ENCODE data around the gene ABLIM3. TPM values are rescaled to one million over a fixed set of nuclear protein-coding genes. Genes with fewer than 3 reads are reported as not detected.
A peak's percentile ranks its signal among the peaks of the same experiment; 100 is the strongest.

Gene ABLIM3
- total RNA-seq, 1 donor from 2014 or later = 2.4 TPM

DNA sequence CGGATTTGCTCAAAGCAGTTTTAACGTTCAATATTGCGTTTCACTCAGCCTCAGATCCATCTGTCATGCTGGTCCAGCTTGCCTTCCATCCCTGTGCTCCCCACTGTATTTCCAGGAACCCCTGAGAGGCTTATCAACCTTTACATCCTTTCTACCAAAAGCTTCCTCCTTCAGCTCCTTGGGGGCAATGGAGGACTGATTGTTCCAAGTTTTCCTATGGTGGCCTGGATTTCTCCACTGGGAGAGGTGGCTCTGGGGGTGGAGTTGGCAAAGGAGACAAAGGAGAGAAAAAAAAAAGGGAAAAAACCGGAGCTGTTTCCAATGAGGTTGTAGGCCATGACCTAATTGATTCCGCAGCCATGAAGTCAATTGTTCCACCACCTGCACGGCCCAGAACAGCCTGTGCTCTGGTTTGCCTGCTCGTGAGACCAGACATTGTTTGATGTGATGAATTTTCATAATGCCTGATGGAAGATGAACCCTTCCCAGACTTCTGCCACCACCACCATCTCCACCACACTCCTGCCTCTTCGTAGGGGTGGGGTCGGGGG lies 54.1 kb downstream of the ABLIM3 start:
- peak overlapping the region; percentile 69 for H3K27ac Mint-ChIP-seq (ENCODE audit: unreplicated experiment)
- H3K9me3 Mint-ChIP-seq = peaks cover 3% of the 10 kb centered on the region
- no peaks in the 10 kb centered on the region for H3K36me3 Mint-ChIP-seq (ENCODE audit: low read depth)
- DNase-seq (ENCODE audit: low read depth, low spot score) = no peak
- no peaks in the 10 kb centered on the region for H3K27me3 Mint-ChIP-seq (ENCODE audit: low read depth)
- no peak overlapping the region for H3K4me3 Mint-ChIP-seq
- peaks cover 7% of the 10 kb centered on the region for H3K4me1 Mint-ChIP-seq
- TF ChIP-seq, protein P1, sequence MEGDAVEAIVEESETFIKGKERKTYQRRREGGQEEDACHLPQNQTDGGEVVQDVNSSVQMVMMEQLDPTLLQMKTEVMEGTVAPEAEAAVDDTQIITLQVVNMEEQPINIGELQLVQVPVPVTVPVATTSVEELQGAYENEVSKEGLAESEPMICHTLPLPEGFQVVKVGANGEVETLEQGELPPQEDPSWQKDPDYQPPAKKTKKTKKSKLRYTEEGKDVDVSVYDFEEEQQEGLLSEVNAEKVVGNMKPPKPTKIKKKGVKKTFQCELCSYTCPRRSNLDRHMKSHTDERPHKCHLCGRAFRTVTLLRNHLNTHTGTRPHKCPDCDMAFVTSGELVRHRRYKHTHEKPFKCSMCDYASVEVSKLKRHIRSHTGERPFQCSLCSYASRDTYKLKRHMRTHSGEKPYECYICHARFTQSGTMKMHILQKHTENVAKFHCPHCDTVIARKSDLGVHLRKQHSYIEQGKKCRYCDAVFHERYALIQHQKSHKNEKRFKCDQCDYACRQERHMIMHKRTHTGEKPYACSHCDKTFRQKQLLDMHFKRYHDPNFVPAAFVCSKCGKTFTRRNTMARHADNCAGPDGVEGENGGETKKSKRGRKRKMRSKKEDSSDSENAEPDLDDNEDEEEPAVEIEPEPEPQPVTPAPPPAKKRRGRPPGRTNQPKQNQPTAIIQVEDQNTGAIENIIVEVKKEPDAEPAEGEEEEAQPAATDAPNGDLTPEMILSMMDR (conservative IDR thresholded peaks at IDR 0.05) = no peak

DNA sequence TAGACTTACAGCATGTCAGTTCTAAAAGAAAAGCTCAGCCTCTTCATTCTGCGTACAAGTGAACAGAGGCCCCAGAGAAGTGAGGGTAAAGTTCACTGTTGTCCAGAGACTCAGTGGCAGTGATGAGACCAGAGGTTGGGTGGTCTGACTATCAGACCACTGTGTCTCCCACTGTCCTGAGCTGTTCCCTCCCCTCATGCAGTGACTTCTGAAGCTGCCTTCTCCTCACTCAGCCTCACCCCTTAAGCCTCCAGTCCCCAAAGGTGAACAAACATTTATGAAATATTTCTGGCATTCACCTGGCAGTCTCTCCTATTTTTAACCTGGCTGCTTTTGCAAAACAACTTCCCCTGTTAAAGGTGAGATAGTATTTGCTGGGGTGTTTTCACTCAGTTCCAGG lies 54.7 kb downstream of the ABLIM3 start:
- Mint-ChIP-seq H3K9me3 (peaks cover 3% of the 10 kb centered on the region), H3K4me3 (no peak overlapping the region)

DNA sequence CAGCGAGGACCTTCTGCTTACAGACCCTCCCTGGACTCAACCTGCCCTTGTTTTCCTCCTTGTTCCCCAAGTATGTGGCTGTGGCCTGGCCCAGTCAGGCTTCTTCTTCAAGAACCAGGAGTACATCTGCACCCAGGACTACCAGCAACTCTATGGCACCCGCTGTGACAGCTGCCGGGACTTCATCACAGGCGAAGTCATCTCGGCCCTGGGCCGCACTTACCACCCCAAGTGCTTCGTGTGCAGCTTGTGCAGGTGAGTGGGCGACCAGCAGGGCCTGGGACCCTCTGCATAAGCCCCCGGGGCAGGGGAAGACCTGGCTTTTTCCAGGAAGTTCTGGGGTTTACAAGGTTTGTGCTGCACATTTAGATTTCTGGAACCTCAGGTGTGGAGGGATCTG lies 56.9 kb downstream of the ABLIM3 start:
- TF ChIP-seq, protein P1 (conservative IDR thresholded peaks at IDR 0.05) = no peak
- Mint-ChIP-seq H3K27ac (ENCODE audit: unreplicated experiment) (no peak overlapping the region), H3K4me1 (peaks cover 7% of the 10 kb centered on the region), H3K9me3 (no peaks in the 10 kb centered on the region), H3K4me3 (no peak overlapping the region), H3K27me3 (ENCODE audit: low read depth) (no peaks in the 10 kb centered on the region), H3K36me3 (ENCODE audit: low read depth) (no peaks in the 10 kb centered on the region)
- no peak for DNase-seq (ENCODE audit: low read depth, low spot score)

More for the DNA sequence above, 54.7 kb downstream of the ABLIM3 start:
- DNase-seq (ENCODE audit: low read depth, low spot score) = no peak
- Mint-ChIP-seq H3K4me1 (peaks cover 7% of the 10 kb centered on the region), H3K36me3 (ENCODE audit: low read depth) (no peaks in the 10 kb centered on the region), H3K27ac (ENCODE audit: unreplicated experiment) (peak overlapping the region; percentile 69), H3K27me3 (ENCODE audit: low read depth) (no peaks in the 10 kb centered on the region)
- TF ChIP-seq, protein P1 (conservative IDR thresholded peaks at IDR 0.05) = no peak

DNA sequence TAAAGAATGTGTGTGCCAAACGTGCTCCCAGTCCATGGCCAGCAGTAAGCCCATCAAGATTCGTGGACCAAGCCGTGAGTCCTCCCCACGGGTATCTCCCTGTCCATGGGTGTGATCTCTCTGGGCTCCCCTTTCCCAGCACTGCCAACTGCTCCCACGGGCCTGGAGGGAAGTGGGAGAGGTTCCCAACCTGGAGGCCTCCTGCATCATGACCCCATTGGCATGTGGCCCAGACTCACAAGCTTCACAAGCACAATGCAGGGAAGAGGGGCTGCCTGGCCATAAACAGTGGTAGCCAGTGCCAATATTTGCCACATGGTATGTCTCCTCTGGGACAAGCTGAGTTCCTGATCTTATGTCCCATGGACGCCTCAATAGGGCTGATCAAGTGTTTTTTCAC lies 59.1 kb downstream of the ABLIM3 start:
- Mint-ChIP-seq H3K27ac (ENCODE audit: unreplicated experiment) (no peak overlapping the region), H3K27me3 (ENCODE audit: low read depth) (no peaks in the 10 kb centered on the region), H3K36me3 (ENCODE audit: low read depth) (no peaks in the 10 kb centered on the region), H3K4me3 (no peak overlapping the region), H3K4me1 (peaks cover 4% of the 10 kb centered on the region), H3K9me3 (no peaks in the 10 kb centered on the region)
- TF ChIP-seq, protein P1 (conservative IDR thresholded peaks at IDR 0.05) = no peak
- DNase-seq (ENCODE audit: low read depth, low spot score) = no peak

DNA sequence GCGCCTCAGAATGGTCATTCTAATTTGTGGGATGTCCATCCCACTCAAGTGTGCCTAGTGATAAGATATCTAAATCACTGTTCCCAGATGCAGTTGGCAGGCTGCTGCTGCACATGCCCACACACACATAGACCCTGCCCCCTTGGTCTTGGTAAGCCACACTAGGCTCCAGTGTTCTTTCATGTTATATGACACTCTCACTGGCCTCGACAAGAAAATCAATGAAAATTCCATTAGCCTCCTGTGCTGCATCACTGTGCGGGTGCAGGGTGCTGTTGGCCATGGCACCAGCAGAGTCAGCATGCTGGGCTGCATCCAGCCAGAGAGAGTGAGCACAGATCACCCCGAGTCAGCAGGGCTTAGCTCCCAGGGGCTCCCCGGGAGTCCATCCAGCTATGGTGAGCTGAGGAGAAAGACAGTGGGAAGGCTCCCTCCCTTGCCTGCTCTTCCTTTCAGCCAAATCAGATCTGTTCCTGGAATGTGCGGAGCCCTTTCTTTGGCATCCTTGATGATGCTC lies 59.9 kb downstream of the ABLIM3 start:
- Mint-ChIP-seq H3K36me3 (ENCODE audit: low read depth) (no peaks in the 10 kb centered on the region), H3K27me3 (ENCODE audit: low read depth) (no peaks in the 10 kb centered on the region), H3K4me3 (no peak overlapping the region), H3K9me3 (no peaks in the 10 kb centered on the region), H3K4me1 (no peaks in the 10 kb centered on the region), H3K27ac (ENCODE audit: unreplicated experiment) (no peak overlapping the region)
- TF ChIP-seq, protein P1 (conservative IDR thresholded peaks at IDR 0.05) = no peak
- no peak for DNase-seq (ENCODE audit: low read depth, low spot score)
